H9 (cell line): ENCODE measurements around the gene UGT2B17. TPM values are rescaled to one million over a fixed set of nuclear protein-coding genes. Genes with fewer than 3 reads are reported as not detected.
"Not testable (repeated sequence)": the region's sequence is repeated elsewhere in the genome, so short reads cannot be mapped to it uniquely, and the experiment has no call there.

Experiments
- DNase-seq: peaks from one replicate; pipeline ENCODE4 v3.0.0-alpha.2; 2017
- H2AFZ ChIP-seq: one replicate; pipeline ENCODE4 v1.6.1; 2013; ENCODE audit warnings: mild to moderate bottlenecking, low read length, control low read depth, moderate library complexity
- H2AK5ac ChIP-seq: 2 replicates; pipeline ENCODE4 v1.6.1; 2013; ENCODE audit warnings: low read length, control low read depth, mixed read lengths; ENCODE audit not compliant: insufficient read length
- H2BK120ac ChIP-seq: one replicate; pipeline ENCODE4 v1.6.1; 2013; ENCODE audit warnings: low read depth, mild to moderate bottlenecking, low read length, control low read depth, inconsistent platforms; ENCODE audit not compliant: poor library complexity, severe bottlenecking
- H2BK12ac ChIP-seq: 2 replicates; pipeline ENCODE4 v1.6.1; 2013; ENCODE audit warnings: low read length, control low read depth, mixed read lengths, low read depth; ENCODE audit not compliant: insufficient read length
- H2BK15ac ChIP-seq: 2 replicates; pipeline ENCODE4 v1.6.1; 2013; ENCODE audit warnings: low read depth, low read length, control low read depth
- H2BK20ac ChIP-seq: one replicate; pipeline ENCODE4 v1.6.1; 2013; ENCODE audit warnings: low read depth, mild to moderate bottlenecking, low read length, control low read depth, inconsistent platforms; ENCODE audit not compliant: poor library complexity, severe bottlenecking
- H2BK5ac ChIP-seq: 2 replicates; pipeline ENCODE4 v1.6.1; 2013; ENCODE audit warnings: low read length, control low read depth, mixed read lengths; ENCODE audit not compliant: insufficient read length
- H3K14ac ChIP-seq: 2 replicates; pipeline ENCODE4 v1.6.1; 2013; ENCODE audit warnings: low read length, control low read depth; ENCODE audit not compliant: insufficient read depth
- H3K18ac ChIP-seq: 2 replicates; pipeline ENCODE4 v1.6.1; 2013; ENCODE audit warnings: low read depth, mild to moderate bottlenecking, mixed read lengths, low read length, control low read depth; ENCODE audit not compliant: insufficient read length
- H3K23ac ChIP-seq: 2 replicates; pipeline ENCODE4 v1.6.1; 2013; ENCODE audit warnings: low read length, control low read depth, mixed read lengths, low read depth; ENCODE audit not compliant: insufficient read length
- H3K23me2 ChIP-seq: 2 replicates; pipeline ENCODE4 v1.6.1; 2013; ENCODE audit warnings: low read depth, mild to moderate bottlenecking, mixed read lengths, low read length, control low read depth; ENCODE audit not compliant: insufficient read length, poor library complexity, severe bottlenecking
- H3K27ac ChIP-seq: 2 replicates; pipeline ENCODE4 v1.5.1; 2013; ENCODE audit warnings: low read length, control low read depth, mixed read lengths, low read depth; ENCODE audit not compliant: insufficient read length
- H3K27me3 ChIP-seq: 2 replicates; pipeline ENCODE4 v1.6.1; 2013; ENCODE audit warnings: low read length, control low read depth, inconsistent platforms; ENCODE audit not compliant: insufficient read depth
- H3K4ac ChIP-seq: 2 replicates; pipeline ENCODE4 v1.6.1; 2013; ENCODE audit warnings: low read depth, mild to moderate bottlenecking, control low read depth, inconsistent platforms, low read length, moderate library complexity
- H3K4me1 ChIP-seq: 2 replicates; pipeline ENCODE4 v1.6.1; 2013; ENCODE audit warnings: low read length, control low read depth, inconsistent platforms; ENCODE audit not compliant: insufficient read depth
- H3K4me2 ChIP-seq: 2 replicates; pipeline ENCODE4 v1.6.1; 2013; ENCODE audit warnings: low read length, control low read depth, mixed read lengths; ENCODE audit not compliant: insufficient read length, insufficient read depth
- H3K56ac ChIP-seq: 2 replicates; pipeline ENCODE4 v1.6.1; 2013; ENCODE audit warnings: low read depth, mild to moderate bottlenecking, mixed read lengths, low read length, control low read depth; ENCODE audit not compliant: insufficient read length
- H3K79me1 ChIP-seq: 2 replicates; pipeline ENCODE4 v1.6.1; 2013; ENCODE audit warnings: low read depth, mild to moderate bottlenecking, moderate library complexity, low read length, control low read depth, inconsistent platforms; ENCODE audit not compliant: insufficient read depth, poor library complexity, severe bottlenecking
- H3K79me2 ChIP-seq: 2 replicates; pipeline ENCODE4 v1.6.1; 2013; ENCODE audit warnings: low read length, control low read depth, inconsistent platforms; ENCODE audit not compliant: insufficient read depth
- H3K9ac ChIP-seq: 2 replicates; pipeline ENCODE4 v1.6.1; 2013; ENCODE audit warnings: low read length, control low read depth, mixed read lengths; ENCODE audit not compliant: insufficient read length; ENCODE audit errors: extremely low read depth
- H3K9me3 ChIP-seq: one replicate; pipeline ENCODE4 v1.6.1; 2013; ENCODE audit warnings: low read depth, low read length, inconsistent platforms; ENCODE audit not compliant: control insufficient read depth
- H3T11ph ChIP-seq: one replicate; pipeline ENCODE4 v1.6.1; 2013; ENCODE audit warnings: mild to moderate bottlenecking, low read length, control low read depth, inconsistent platforms
- H4K20me1 ChIP-seq: one replicate; pipeline ENCODE4 v1.6.1; 2013; ENCODE audit not compliant: control insufficient read depth, insufficient read length, insufficient read depth
- H4K5ac ChIP-seq: 2 replicates; pipeline ENCODE4 v1.6.1; 2013; ENCODE audit warnings: low read depth, mild to moderate bottlenecking, mixed read lengths, low read length, control low read depth; ENCODE audit not compliant: insufficient read length
- H4K8ac ChIP-seq: replicated peaks from 2 replicates; pipeline ENCODE4 v1.6.1; 2013; ENCODE audit warnings: low read length, control low read depth, mixed read lengths, low read depth; ENCODE audit not compliant: insufficient read length
- H4K91ac ChIP-seq: 2 replicates; pipeline ENCODE4 v1.6.1; 2013; ENCODE audit warnings: low read depth, mild to moderate bottlenecking, moderate library complexity, mixed read lengths, low read length, control low read depth; ENCODE audit not compliant: insufficient read length
- H3K27ac Mint-ChIP-seq, 3 experiments: 2 replicates in 2 of 3; 3 replicates in 1 of 3; pipeline ENCODE4 v1.8.0; 2020 to 2021; ENCODE audit warnings: mixed read lengths in 3 of 3, mild to moderate bottlenecking in 1 of 3, moderate library complexity in 1 of 3
- H3K27me3 Mint-ChIP-seq: 2 replicates; pipeline ENCODE4 v1.8.0; 2021; ENCODE audit warnings: low read depth, mild to moderate bottlenecking, moderate library complexity, mixed read lengths
- H3K36me3 Mint-ChIP-seq, 3 experiments: 2 replicates in 2 of 3; 3 replicates in 1 of 3; pipeline ENCODE4 v1.8.0; 2020 to 2021; ENCODE audit warnings: low read depth in 3 of 3, mixed read lengths in 3 of 3; ENCODE audit not compliant: insufficient read depth in 1 of 3
- H3K4me1 Mint-ChIP-seq, 2 experiments: 2 replicates each; pipeline ENCODE4 v1.8.0; 2020; ENCODE audit warnings: mixed read lengths in 2 of 2
- H3K4me3 Mint-ChIP-seq, 2 experiments: 2 replicates in 1 of 2; 3 replicates in 1 of 2; pipeline ENCODE4 v1.8.0; 2020 to 2021; ENCODE audit warnings: mild to moderate bottlenecking in 2 of 2, mixed read lengths in 2 of 2, moderate library complexity in 1 of 2
- H3K9me3 Mint-ChIP-seq, 2 experiments: 2 replicates in 1 of 2; 3 replicates in 1 of 2; pipeline ENCODE4 v1.8.0; 2020; ENCODE audit warnings: mild to moderate bottlenecking in 2 of 2, mixed read lengths in 2 of 2, moderate library complexity in 1 of 2
- CTCF ChIP-seq: fragments of 200-600 bp; sonication (generic); conservative IDR thresholded peaks from 3 replicates; pipeline ENCODE4 v1.8.0; 2021; ENCODE audit warnings: antibody characterized with exemption, mild to moderate bottlenecking
- WGBS: extraction: QIAGEN DNeasy Blood & Tissue Kit; methylation state at CpG from one replicate; pipeline ENCODE4 v1.1.7; 2013; ENCODE audit warnings: missing lambda C conversion rate, low lambda C conversion rate, mixed read lengths; ENCODE audit not compliant: insufficient read length; ENCODE audit errors: extremely low coverage; 5-methylcytosine and 5-hydroxymethylcytosine counted together
- total RNA-seq: library from RNA; stranded (reverse); gene quantifications from 2 replicates; pipeline ENCODE4 v1.2.1, GENCODE V29; 2021

The UGT2B17 gene
- total RNA-seq, 1 experiment from 2014 or later: not detected

- not testable (repeated sequence) for H3K4me1 ChIP-seq, H2BK15ac ChIP-seq, H2BK120ac ChIP-seq, H3K14ac ChIP-seq, H3K79me1 ChIP-seq, H4K20me1 ChIP-seq, H3K27ac Mint-ChIP-seq, H3K23ac ChIP-seq, H3K27ac ChIP-seq, H3T11ph ChIP-seq, H2BK5ac ChIP-seq, H3K4ac ChIP-seq, H3K27me3 Mint-ChIP-seq, H2BK20ac ChIP-seq, H2AFZ ChIP-seq, H2BK12ac ChIP-seq, H3K79me2 ChIP-seq, H3K23me2 ChIP-seq, H3K9me3 ChIP-seq, H3K4me3 Mint-ChIP-seq, H4K91ac ChIP-seq, H4K5ac ChIP-seq, H3K4me1 Mint-ChIP-seq, H3K27me3 ChIP-seq, H3K9ac ChIP-seq, H3K9me3 Mint-ChIP-seq, H3K56ac ChIP-seq, H3K4me2 ChIP-seq, H2AK5ac ChIP-seq, H3K36me3 Mint-ChIP-seq, H3K18ac ChIP-seq, H4K8ac ChIP-seq
- no CpG with 5 or more reads among the region's 1 CpG for WGBS
- peak; percentile 48 for DNase-seq
- TF ChIP-seq CTCF: peak; percentile 41; the same call in 1 of the 3 replicates
Measured at GRCh38 chr4:68569036-68569435, 7.1 kb downstream of the UGT2B17 start.

GRCh38 chr4:68568535-68568934 lies 7.6 kb downstream of the UGT2B17 start:
- not testable (repeated sequence) for H3K9me3 ChIP-seq, H3K27me3 Mint-ChIP-seq, H3K27ac Mint-ChIP-seq, H3K79me2 ChIP-seq, H2AK5ac ChIP-seq, H4K20me1 ChIP-seq, H3K36me3 Mint-ChIP-seq, H3K9ac ChIP-seq, H3K4me1 Mint-ChIP-seq, H2BK12ac ChIP-seq, H2BK120ac ChIP-seq, H3K4me3 Mint-ChIP-seq, H3K56ac ChIP-seq, H3K18ac ChIP-seq, H2BK20ac ChIP-seq, H3K27me3 ChIP-seq, H2BK5ac ChIP-seq, H4K91ac ChIP-seq, H3K23me2 ChIP-seq, H3K9me3 Mint-ChIP-seq, H3K23ac ChIP-seq, H3K4me1 ChIP-seq, H4K8ac ChIP-seq, DNase-seq, H3K27ac ChIP-seq, H2AFZ ChIP-seq, H3K4me2 ChIP-seq, H3K79me1 ChIP-seq, H3K4ac ChIP-seq, H4K5ac ChIP-seq, H3T11ph ChIP-seq, H3K14ac ChIP-seq, H2BK15ac ChIP-seq
- no CpG with 5 or more reads among the region's 4 CpGs for WGBS
